Stimulated activated CD4-positive, alpha-beta T cell treated with anti-CD3 and anti-CD28 coated beads, Interleukin-15, amount 100 ng/mL, for 24 hours (primary cell): ENCODE measurements around the gene MON1A.
"Not testable (repeated sequence)": the region's sequence is repeated elsewhere in the genome, so short reads cannot be mapped to it uniquely, and the experiment has no call there.

ENCODE experiments used
- DNase-seq: peaks from one replicate; pipeline ENCODE4 v3.0.0-alpha.2; 2020

The MON1A gene

DNA sequence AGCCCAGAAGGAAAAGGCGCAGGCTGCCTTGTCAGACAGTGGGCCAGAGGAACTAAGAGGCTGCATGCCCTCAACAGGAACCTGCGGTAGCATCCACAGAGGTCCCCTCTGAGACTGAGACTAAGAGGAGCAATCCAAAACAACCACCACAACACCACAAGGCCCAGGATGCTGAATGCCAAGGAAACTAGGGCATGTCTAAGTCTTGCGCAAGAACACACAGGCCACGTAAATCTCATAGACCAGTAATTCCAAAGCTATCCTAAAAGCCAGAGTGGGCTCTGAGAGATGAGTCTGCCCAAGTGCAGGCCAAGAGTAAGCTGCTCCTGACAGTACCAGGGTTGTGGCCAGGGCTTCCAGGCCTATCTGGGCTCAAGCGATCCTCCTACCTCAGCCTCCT lies 12.9 kb downstream of the MON1A start:
- DNase-seq: no peak

DNA sequence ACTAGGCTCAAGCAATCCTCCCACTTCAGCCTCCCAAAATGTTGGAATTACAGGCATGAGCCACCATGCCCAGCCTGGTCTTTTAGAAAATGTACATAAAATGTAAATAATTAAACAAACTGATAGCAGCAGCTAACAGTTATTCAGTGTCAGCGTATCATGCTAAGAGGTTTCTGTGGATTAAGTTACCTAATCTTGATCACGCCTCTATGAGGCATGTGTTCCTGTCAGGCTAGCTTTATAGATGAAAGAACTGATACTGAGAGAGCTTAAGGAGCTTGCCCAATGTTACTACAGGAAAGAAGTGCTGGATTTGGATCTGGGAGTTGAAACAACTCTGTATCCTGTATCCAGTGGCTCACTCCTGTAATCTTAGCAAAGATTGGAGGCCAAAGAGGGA lies 14.7 kb downstream of the MON1A start:
- DNase-seq: no peak

DNA sequence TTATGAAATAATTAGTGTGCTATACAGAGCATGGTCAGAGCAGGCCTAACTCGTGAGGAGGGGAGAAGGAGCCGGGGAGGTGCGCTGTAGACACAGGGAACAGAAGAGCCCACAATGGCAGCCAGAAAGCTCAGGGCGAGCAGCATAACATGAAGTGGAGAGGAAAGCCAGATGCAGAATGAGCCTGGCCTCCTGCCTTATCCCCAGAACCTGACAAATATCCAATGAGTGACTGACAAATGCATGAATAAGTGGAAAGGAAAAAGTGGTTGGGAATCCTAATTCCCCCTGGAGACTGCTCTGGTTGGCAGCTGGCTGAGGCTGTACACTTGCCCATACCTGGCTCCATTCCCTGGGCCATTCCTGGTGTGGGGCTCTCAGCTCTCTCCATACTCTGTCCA lies 16.7 kb downstream of the MON1A start:
- no peak for DNase-seq

DNA sequence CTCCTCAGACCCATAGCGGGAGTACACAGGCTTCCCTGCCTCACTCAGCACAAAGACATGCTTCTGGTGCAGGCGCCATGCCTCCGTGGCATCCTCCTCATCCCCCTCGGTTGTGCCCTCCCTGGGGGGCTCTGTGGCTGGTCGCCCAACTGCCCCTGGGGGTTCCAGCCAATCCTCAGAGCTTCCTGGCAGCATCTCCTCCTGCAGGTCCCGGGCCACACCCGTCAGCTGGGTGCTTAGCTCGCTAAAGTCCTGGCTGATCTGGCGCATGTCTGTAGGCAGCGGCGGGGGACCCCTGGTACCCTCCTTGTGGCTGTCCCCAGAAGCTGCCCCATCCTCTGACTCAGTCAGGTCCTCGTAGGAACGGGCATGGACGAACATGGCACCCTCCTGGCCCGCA lies 18.0 kb downstream of the MON1A start:
- no peak for DNase-seq

GRCh38 chr3:49911124-49911420 lies 18.5 kb downstream of the MON1A start:
- DNase-seq: no peak

GRCh38 chr3:49910409-49911123 lies 19.0 kb downstream of the MON1A start:
- no peak for DNase-seq

DNA sequence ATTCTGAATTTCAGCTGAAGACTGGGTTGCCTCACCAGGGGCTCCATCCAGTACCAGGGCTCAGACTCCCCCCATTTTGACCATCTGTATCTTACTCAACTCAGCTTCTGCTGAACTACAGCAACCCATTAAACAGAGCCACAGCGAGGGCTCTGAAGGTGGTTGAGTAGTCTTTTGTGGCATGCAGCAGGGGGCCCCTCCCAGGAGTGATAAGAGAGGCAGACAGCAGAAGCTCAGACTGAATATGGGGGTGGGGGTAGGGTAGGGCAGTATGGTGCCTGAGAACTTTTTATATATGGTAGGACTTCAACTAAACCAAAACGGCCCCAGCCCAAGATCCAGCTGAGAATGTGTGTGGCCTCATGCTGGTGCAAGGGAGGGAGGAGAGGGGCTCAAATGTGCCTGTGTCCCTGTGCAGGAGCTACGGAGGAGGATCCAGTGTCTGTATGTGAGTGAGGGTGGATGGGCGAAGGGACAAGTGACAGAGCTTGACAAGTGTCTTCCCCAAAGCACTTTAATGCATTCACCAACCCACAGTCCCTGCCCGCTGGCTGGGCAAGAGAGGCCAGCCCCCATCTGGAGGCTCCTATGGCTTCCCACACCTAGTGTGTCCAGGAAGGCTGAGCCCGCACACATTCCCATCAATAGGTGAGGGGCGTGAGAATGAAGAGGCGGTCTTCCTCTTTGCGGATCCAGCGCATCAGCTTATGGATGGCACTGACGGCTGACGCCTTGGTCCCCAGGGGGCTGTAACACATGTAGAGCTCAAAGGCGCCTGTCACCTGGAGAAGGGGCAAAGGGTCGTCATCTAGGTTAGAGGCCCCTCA lies 21.0 kb downstream of the MON1A start:
- no peak for DNase-seq

DNA sequence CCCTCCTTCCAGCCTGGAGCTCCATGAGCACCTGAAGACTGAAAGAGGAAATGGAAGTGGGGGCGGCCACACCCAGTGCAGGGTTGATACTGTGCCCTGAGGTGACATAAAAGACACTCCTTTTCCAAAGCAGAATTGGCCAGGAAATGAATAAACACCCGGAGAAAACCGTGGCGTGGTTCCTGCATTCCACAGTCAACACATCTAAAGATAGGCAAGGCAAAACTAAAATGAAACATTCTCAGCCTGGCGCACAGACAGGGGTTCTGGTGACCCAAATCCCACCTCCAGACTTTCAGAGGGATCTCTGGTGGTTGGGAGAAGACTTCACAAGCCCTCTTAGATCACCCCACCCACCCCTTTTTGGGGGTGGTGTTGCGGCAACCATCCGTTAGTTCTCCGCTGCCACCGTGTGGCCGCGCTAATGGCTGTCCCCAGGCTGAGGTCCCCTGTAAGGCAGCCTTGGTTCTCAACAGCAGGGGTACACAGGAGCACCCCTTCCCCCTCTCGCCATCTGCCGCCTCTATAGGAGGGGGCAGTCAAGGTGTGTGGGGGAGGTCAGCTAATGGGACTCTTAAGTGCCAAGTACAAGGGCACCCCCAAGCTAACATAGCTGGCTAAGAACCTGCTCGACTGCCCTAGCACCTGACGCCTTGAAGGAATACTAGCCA lies 23.4 kb downstream of the MON1A start:
- DNase-seq: peak; percentile 68

GRCh38 chr3:49904448-49904847 lies 25.2 kb downstream of the MON1A start:
- DNase-seq: not testable (repeated sequence)

DNA sequence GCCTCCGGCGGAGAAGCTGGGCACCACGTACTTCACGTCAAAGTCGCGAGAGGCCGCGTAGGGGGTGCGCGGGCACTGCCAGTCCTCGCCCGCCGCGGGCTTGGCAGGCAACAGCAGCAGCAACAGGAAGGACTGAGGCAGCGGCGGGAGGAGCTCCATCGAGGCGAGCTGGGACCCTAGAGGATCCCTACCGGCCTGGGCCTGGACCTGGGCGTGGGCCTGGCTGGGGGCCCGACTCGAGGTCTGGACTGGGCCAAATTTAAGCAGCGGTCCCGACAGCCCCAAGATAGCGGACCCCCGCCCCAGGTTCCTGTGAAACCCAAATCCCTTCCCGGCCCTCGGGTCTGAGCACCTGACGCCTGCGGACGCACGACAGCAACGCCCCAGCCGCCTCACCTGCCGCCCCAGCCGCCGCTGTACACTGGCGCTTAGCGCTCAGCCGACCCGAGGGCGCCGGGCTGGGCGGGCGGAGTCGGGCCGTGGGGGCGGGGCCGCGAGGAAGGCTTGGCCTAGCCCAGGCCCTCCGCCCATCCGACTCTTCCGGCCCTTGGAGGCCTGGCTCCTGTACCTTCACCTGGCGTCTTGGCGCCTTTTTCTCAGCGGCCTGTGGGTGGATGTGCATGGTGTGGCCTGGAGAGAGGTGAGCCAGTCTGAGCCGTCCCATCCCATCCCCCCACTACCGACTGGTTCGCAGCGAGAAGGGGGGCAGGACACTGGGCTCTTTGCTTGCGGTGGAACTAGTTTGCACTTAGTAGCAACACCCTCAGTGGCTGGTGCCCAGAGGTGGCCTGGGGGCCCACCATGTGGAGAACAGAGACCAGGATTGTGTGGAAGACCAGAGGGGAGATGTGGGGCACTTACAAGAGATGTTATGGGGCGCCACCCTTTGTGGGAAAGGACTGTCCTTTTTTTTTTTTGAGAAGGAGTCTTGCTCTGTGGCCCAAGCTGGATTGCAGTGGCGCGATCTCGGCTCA lies 25.9 kb downstream of the MON1A start, which contains the start of gene MST1R:
Gene MST1R, minus strand, starts transcription at position 423 of the 974 bp plus-strand sequence. Its CDS starts 264 bp downstream, at position 159.
- DNase-seq: peak; percentile 91

DNA sequence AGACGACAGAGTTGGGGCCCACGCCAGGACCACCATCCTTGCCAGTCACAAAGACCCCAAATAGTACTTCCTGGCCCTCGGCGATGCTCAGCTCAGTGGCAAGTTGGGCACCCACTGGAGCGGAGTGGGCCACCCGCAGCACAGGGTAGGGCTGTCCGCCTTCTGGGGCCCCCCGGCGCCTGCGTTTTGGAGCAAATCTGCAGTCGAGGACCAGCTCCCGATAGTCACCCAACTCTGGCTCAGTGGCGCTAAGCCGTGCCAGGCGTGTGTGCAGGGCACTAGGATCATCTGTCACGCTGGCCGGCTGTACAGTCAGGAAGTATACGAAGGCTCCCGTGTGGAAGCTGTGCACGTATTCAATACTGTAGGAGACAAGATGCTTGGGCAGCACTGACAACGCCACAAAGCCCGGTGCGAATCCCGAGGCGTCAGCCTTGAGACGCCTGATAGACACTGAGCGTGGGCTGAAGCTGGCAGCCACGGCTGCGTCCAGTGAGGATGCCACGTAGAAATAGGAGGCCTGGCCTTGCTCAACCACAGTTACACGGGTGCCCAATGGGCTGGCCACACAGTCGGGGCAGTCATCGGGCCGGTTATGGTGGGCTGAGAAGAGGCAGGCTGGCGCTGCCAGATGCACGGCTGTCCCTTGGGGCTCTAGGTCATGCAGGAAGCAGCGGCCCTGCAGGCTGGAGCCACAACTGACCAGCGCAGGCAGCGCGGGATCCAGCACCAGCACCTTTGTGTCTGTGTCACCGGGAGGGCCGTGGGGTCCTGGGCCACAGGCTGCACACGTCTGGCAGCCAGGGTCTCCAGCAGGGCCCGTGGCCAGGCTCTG lies 26.9 kb downstream of the MON1A start:
- no peak for DNase-seq

GRCh38 chr3:49901366-49902339 lies 28.0 kb downstream of the MON1A start:
- no peak for DNase-seq

GRCh38 chr3:49900491-49901153 lies 29.0 kb downstream of the MON1A start:
- no peak for DNase-seq

- peak; percentile 23 for DNase-seq
Measured at GRCh38 chr3:49899815-49900214, 29.8 kb downstream of the MON1A start.

DNA sequence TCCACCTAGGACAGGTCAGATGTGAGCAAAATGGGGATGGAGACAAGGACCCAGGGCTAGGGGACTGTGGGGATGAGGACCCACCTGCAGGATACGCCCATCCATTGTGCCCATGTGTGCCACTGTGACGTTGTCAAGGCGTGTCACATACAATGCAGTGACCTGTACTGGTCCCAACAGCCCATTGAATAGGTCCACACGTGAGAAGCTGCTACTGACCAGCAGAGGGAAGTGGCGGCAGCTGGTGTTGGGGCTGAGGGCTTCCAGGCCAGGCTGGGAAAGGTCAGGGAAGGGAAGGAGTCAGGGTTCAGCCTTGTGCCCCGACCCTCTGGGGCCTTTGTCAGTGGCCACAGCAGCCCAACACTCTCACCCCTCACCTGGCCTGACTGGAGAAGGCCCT lies 30.6 kb downstream of the MON1A start:
- no peak for DNase-seq

DNA sequence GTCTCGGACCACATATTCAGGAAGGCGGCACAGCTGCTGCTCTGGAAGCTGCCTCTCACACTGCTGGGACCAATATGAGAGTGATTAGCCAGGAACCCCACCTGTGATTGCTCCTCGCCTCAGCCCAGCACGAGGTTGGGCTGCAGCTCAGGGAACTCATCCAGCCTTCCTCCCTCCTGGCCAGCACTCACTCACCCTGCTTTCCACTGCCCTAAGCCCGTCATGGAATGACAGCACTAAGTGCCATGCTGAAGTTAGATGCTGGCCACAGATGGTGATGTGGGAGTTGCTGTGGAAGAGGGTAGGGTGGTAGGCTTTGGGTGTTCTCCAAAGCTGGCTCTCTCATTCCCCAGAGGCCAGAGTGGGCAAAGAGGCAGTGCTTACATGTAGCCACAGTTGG lies 33.3 kb downstream of the MON1A start:
- no peak for DNase-seq

DNA sequence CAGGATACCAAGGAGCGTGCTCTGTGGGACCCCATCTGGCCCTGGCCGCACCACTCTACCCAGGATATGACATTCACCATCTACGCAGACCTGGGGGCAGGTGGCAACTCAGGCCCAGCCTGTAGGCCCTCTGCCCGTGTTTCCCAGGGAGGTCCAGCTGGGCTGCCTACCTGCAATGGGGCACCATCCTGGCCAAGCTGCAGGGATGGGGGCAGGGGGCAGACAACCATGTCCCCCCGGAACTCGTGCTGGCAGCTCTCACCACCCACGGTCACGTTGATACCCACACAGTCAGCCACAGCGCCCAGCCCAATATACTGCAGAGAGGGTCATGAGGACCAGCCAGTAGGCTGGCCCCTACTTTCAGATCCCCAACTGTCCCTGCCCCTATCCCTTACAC lies 33.8 kb downstream of the MON1A start:
- no peak for DNase-seq

- DNase-seq: no peak
Measured at GRCh38 chr3:49889296-49889695, 40.3 kb downstream of the MON1A start.

DNA sequence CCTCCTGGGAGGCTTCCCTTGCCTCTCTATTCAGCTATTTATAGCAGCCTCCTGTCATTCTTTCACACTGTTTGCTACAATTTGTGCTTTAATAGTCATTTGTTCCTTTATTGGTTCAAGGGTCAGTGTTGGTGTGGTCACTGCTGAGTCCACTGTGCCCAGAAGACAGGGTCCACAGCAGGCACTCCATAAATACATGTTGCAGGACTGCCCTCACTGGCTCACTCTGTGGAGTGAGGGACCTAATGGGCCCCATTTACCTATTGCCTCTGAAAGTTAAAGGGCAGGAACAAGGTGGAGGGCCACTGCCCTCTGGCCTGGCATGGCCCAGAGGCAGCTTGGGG lies 42.7 kb downstream of the MON1A start:
- DNase-seq: no peak

DNA sequence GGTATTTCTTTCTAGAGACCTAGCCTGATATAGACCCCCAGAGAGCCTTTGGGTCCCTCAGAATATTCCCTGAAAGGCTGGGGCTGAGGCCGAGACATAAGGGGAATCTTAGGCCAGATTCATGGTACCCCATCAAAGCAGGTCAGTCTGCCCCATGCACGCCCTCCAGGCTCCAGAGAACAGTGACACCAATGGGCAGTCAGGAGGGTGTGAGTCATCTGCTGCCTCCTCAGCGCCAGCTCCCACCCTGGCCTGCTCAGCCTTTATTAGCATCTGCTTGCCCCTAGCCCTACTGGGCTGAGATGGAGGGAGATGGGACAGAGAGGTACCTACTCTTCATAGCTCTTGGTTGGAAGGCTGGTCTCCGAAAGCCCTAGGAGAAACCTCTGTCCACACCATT lies 45.6 kb downstream of the MON1A start:
- no peak for DNase-seq
